WTC11 (cell line): ENCODE data around the gene TUBB4B. TPM values are rescaled to one million over a fixed set of nuclear protein-coding genes. Genes with fewer than 3 reads are reported as not detected.

Source experiments
- ATF1 ChIP-seq: sonication (generic); formaldehyde crosslinking; IDR thresholded peaks from 2 replicates; pipeline ENCODE4 v1.8.1; 2023; ENCODE audit warnings: mild to moderate bottlenecking, moderate library complexity, missing genetic modification reagents
- E2F1 ChIP-seq: sonication (generic); formaldehyde crosslinking; IDR thresholded peaks from 2 replicates; pipeline ENCODE4 v1.8.0; 2022; ENCODE audit warnings: mild to moderate bottlenecking, missing genetic modification reagents
- ELF4 ChIP-seq: sonication (generic); formaldehyde crosslinking; IDR thresholded peaks from 2 replicates; pipeline ENCODE4 v1.8.1; 2022; ENCODE audit warnings: low read depth, mild to moderate bottlenecking, moderate library complexity, missing genetic modification reagents
- GTF2I ChIP-seq: fragments of 250-450 bp; sonication (Bioruptor Pico); conservative IDR thresholded peaks from 2 replicates; pipeline ENCODE4 v1.4.0; 2021; ENCODE audit warnings: mild to moderate bottlenecking
- IRF1 ChIP-seq: sonication (generic); formaldehyde crosslinking; IDR thresholded peaks from 2 replicates; pipeline ENCODE4 v1.8.0; 2023; ENCODE audit warnings: missing genetic modification reagents
- JAZF1 ChIP-seq: fragments of 250-450 bp; sonication (Bioruptor Pico); IDR thresholded peaks from 2 replicates; pipeline ENCODE4 v1.9.0; 2021; ENCODE audit warnings: moderate library complexity, mild to moderate bottlenecking, inconsistent platforms
- MAX ChIP-seq: sonication (generic); formaldehyde crosslinking; IDR thresholded peaks from 2 replicates; pipeline ENCODE4 v1.8.0; 2022; ENCODE audit warnings: mild to moderate bottlenecking, missing genetic modification reagents
- OVOL2 ChIP-seq: fragments of 250-450 bp; sonication (Bioruptor Pico); IDR thresholded peaks from 2 replicates; pipeline ENCODE4 v1.9.0; 2021; ENCODE audit warnings: mild to moderate bottlenecking, borderline replicate concordance
- PREB ChIP-seq: sonication (generic); formaldehyde crosslinking; IDR thresholded peaks from 2 replicates; pipeline ENCODE4 v1.8.1; 2022; ENCODE audit warnings: mild to moderate bottlenecking, missing genetic modification reagents, moderate library complexity, borderline replicate concordance
- SP1 ChIP-seq: sonication (generic); formaldehyde crosslinking; conservative IDR thresholded peaks from 2 replicates; pipeline ENCODE4 v1.8.1; 2022; ENCODE audit warnings: missing genetic modification reagents
- TEAD4 ChIP-seq: sonication (generic); formaldehyde crosslinking; IDR thresholded peaks from 2 replicates; pipeline ENCODE4 v1.8.0; 2022; ENCODE audit warnings: mild to moderate bottlenecking, missing genetic modification reagents
- ZBTB43 ChIP-seq: sonication (generic); formaldehyde crosslinking; IDR thresholded peaks from 2 replicates; pipeline ENCODE4 v1.8.1; 2023; ENCODE audit warnings: mild to moderate bottlenecking, missing genetic modification reagents
- ZNF138 ChIP-seq: sonication (generic); formaldehyde crosslinking; conservative IDR thresholded peaks from 2 replicates; pipeline ENCODE4 v1.8.1; 2022; ENCODE audit warnings: mild to moderate bottlenecking, moderate library complexity, missing genetic modification reagents
- ZNF396 ChIP-seq: fragments of 250-450 bp; sonication (Bioruptor Pico); IDR thresholded peaks from 2 replicates; pipeline ENCODE4 v1.8.0; 2021; ENCODE audit warnings: mild to moderate bottlenecking, moderate library complexity, borderline replicate concordance
- ZNF416 ChIP-seq: fragments of 250-450 bp; sonication (Bioruptor Pico); IDR thresholded peaks from 2 replicates; pipeline ENCODE4 v1.9.0; 2021; ENCODE audit warnings: mild to moderate bottlenecking, inconsistent platforms
- total RNA-seq: library from RNA; stranded (reverse); gene quantifications from 3 replicates; pipeline ENCODE4 v1.2.3, GENCODE V29; 2021
- TF ChIP-seq, protein P1 (sequence below): sonication (generic); formaldehyde crosslinking; conservative IDR thresholded peaks from 2 replicates; pipeline ENCODE4 v1.8.1; 2022; ENCODE audit warnings: mild to moderate bottlenecking, missing genetic modification reagents
- TF ChIP-seq, protein P2 (sequence below): fragments of 250-450 bp; sonication (Bioruptor Pico); IDR thresholded peaks from 2 replicates; pipeline ENCODE4 v2.1.2; 2022; ENCODE audit warnings: mild to moderate bottlenecking, moderate library complexity
- TF ChIP-seq, protein P3 (sequence below): sonication (generic); formaldehyde crosslinking; IDR thresholded peaks from 2 replicates; pipeline ENCODE4 v1.8.0; 2023; ENCODE audit warnings: missing genetic modification reagents, mild to moderate bottlenecking, borderline replicate concordance
- TF ChIP-seq, protein P4 (sequence below): sonication (generic); formaldehyde crosslinking; IDR thresholded peaks from 2 replicates; pipeline ENCODE4 v1.8.0; 2022; ENCODE audit warnings: mild to moderate bottlenecking, missing genetic modification reagents
- TF ChIP-seq, protein P5 (sequence below): sonication (generic); formaldehyde crosslinking; IDR thresholded peaks from 2 replicates; pipeline ENCODE4 v1.8.1; 2023; ENCODE audit warnings: mild to moderate bottlenecking, missing genetic modification reagents
- TF ChIP-seq, protein P6 (sequence below): fragments of 200-600 bp; IDR thresholded peaks from 2 replicates; pipeline ENCODE4 v1.8.0; 2022; ENCODE audit warnings: antibody characterized with exemption

Gene TUBB4B
- total RNA-seq, 1 experiment from 2014 or later: 375 TPM

- TF ChIP-seq E2F1 (CRISPR knock-in tag) (no peak), JAZF1 (CRISPR knock-in tag) (no peak), IRF1 (CRISPR knock-in tag) (no peak), ZNF138 (CRISPR knock-in tag) (no peak), OVOL2 (no peak), ZBTB43 (no peak; the same call in 1 of the 2 replicates), PREB (no peak), ZNF396 (CRISPR knock-in tag) (no peak), MAX (CRISPR knock-in tag) (no peak), ELF4 (CRISPR knock-in tag) (no peak), ATF1 (no peak), GTF2I (CRISPR knock-in tag) (no peak), ZNF416 (CRISPR knock-in tag) (no peak), TEAD4 (no peak), SP1 (peak; percentile 99)
- TF ChIP-seq, protein P1, sequence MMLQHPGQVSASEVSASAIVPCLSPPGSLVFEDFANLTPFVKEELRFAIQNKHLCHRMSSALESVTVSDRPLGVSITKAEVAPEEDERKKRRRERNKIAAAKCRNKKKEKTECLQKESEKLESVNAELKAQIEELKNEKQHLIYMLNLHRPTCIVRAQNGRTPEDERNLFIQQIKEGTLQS (CRISPR knock-in tag): no peak
- TF ChIP-seq, protein P2, sequence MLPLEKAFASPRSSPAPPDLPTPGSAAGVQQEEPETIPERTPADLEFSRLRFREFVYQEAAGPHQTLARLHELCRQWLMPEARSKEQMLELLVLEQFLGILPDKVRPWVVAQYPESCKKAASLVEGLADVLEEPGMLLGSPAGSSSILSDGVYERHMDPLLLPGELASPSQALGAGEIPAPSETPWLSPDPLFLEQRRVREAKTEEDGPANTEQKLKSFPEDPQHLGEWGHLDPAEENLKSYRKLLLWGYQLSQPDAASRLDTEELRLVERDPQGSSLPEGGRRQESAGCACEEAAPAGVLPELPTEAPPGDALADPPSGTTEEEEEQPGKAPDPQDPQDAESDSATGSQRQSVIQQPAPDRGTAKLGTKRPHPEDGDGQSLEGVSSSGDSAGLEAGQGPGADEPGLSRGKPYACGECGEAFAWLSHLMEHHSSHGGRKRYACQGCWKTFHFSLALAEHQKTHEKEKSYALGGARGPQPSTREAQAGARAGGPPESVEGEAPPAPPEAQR (CRISPR knock-in tag): no peak
- TF ChIP-seq, protein P3, sequence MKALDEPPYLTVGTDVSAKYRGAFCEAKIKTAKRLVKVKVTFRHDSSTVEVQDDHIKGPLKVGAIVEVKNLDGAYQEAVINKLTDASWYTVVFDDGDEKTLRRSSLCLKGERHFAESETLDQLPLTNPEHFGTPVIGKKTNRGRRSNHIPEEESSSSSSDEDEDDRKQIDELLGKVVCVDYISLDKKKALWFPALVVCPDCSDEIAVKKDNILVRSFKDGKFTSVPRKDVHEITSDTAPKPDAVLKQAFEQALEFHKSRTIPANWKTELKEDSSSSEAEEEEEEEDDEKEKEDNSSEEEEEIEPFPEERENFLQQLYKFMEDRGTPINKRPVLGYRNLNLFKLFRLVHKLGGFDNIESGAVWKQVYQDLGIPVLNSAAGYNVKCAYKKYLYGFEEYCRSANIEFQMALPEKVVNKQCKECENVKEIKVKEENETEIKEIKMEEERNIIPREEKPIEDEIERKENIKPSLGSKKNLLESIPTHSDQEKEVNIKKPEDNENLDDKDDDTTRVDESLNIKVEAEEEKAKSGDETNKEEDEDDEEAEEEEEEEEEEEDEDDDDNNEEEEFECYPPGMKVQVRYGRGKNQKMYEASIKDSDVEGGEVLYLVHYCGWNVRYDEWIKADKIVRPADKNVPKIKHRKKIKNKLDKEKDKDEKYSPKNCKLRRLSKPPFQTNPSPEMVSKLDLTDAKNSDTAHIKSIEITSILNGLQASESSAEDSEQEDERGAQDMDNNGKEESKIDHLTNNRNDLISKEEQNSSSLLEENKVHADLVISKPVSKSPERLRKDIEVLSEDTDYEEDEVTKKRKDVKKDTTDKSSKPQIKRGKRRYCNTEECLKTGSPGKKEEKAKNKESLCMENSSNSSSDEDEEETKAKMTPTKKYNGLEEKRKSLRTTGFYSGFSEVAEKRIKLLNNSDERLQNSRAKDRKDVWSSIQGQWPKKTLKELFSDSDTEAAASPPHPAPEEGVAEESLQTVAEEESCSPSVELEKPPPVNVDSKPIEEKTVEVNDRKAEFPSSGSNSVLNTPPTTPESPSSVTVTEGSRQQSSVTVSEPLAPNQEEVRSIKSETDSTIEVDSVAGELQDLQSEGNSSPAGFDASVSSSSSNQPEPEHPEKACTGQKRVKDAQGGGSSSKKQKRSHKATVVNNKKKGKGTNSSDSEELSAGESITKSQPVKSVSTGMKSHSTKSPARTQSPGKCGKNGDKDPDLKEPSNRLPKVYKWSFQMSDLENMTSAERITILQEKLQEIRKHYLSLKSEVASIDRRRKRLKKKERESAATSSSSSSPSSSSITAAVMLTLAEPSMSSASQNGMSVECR (CRISPR knock-in tag): 0 out of 2 replicates have a peak, but pooled peaks have one; percentile 45
- TF ChIP-seq, protein P4, sequence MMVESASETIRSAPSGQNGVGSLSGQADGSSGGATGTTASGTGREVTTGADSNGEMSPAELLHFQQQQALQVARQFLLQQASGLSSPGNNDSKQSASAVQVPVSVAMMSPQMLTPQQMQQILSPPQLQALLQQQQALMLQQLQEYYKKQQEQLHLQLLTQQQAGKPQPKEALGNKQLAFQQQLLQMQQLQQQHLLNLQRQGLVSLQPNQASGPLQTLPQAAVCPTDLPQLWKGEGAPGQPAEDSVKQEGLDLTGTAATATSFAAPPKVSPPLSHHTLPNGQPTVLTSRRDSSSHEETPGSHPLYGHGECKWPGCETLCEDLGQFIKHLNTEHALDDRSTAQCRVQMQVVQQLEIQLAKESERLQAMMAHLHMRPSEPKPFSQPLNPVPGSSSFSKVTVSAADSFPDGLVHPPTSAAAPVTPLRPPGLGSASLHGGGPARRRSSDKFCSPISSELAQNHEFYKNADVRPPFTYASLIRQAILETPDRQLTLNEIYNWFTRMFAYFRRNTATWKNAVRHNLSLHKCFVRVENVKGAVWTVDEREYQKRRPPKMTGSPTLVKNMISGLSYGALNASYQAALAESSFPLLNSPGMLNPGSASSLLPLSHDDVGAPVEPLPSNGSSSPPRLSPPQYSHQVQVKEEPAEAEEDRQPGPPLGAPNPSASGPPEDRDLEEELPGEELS (CRISPR knock-in tag): no peak
- TF ChIP-seq, protein P5, sequence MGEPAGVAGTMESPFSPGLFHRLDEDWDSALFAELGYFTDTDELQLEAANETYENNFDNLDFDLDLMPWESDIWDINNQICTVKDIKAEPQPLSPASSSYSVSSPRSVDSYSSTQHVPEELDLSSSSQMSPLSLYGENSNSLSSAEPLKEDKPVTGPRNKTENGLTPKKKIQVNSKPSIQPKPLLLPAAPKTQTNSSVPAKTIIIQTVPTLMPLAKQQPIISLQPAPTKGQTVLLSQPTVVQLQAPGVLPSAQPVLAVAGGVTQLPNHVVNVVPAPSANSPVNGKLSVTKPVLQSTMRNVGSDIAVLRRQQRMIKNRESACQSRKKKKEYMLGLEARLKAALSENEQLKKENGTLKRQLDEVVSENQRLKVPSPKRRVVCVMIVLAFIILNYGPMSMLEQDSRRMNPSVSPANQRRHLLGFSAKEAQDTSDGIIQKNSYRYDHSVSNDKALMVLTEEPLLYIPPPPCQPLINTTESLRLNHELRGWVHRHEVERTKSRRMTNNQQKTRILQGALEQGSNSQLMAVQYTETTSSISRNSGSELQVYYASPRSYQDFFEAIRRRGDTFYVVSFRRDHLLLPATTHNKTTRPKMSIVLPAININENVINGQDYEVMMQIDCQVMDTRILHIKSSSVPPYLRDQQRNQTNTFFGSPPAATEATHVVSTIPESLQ: no peak
- TF ChIP-seq, protein P6, sequence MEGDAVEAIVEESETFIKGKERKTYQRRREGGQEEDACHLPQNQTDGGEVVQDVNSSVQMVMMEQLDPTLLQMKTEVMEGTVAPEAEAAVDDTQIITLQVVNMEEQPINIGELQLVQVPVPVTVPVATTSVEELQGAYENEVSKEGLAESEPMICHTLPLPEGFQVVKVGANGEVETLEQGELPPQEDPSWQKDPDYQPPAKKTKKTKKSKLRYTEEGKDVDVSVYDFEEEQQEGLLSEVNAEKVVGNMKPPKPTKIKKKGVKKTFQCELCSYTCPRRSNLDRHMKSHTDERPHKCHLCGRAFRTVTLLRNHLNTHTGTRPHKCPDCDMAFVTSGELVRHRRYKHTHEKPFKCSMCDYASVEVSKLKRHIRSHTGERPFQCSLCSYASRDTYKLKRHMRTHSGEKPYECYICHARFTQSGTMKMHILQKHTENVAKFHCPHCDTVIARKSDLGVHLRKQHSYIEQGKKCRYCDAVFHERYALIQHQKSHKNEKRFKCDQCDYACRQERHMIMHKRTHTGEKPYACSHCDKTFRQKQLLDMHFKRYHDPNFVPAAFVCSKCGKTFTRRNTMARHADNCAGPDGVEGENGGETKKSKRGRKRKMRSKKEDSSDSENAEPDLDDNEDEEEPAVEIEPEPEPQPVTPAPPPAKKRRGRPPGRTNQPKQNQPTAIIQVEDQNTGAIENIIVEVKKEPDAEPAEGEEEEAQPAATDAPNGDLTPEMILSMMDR: no peak
Observed at GRCh38 chr9:137254624-137255447, 13.7 kb downstream of the TUBB4B start, which contains the start of gene NELFB (continued).
